WTC11 (cell line): Measurements from ENCODE around the gene DPH1. TPM values are rescaled to one million over a fixed set of nuclear protein-coding genes. Genes with fewer than 3 reads are reported as not detected.

Experiments used
- ATF2 ChIP-seq: sonication (generic); formaldehyde crosslinking; IDR thresholded peaks from 2 replicates; pipeline ENCODE4 v1.8.1; 2022; ENCODE audit warnings: low read depth, missing genetic modification reagents, borderline replicate concordance
- CREM ChIP-seq: sonication (generic); formaldehyde crosslinking; IDR thresholded peaks from 2 replicates; pipeline ENCODE4 v1.8.1; 2022; ENCODE audit warnings: mild to moderate bottlenecking, missing genetic modification reagents, moderate library complexity
- E2F5 ChIP-seq: sonication (generic); formaldehyde crosslinking; IDR thresholded peaks from 2 replicates; pipeline ENCODE4 v1.8.1; 2022; ENCODE audit warnings: mild to moderate bottlenecking, moderate library complexity, missing genetic modification reagents
- ESRRA ChIP-seq: sonication (generic); formaldehyde crosslinking; IDR thresholded peaks from 2 replicates; pipeline ENCODE4 v1.8.1; 2022; ENCODE audit warnings: mild to moderate bottlenecking, missing genetic modification reagents, borderline replicate concordance
- GABPB1 ChIP-seq: sonication (generic); formaldehyde crosslinking; IDR thresholded peaks from 2 replicates; pipeline ENCODE4 v1.8.1; 2023; ENCODE audit warnings: mild to moderate bottlenecking, missing genetic modification reagents
- HMGXB4 ChIP-seq: sonication (generic); formaldehyde crosslinking; IDR thresholded peaks from 2 replicates; pipeline ENCODE4 v1.8.1; 2023; ENCODE audit warnings: mild to moderate bottlenecking, moderate library complexity, missing genetic modification reagents
- MAX ChIP-seq: sonication (generic); formaldehyde crosslinking; IDR thresholded peaks from 2 replicates; pipeline ENCODE4 v1.8.0; 2022; ENCODE audit warnings: mild to moderate bottlenecking, missing genetic modification reagents
- PRDM15 ChIP-seq: sonication (generic); formaldehyde crosslinking; IDR thresholded peaks from 2 replicates; pipeline ENCODE4 v1.8.0; 2022; ENCODE audit warnings: missing genetic modification reagents
- TEAD4 ChIP-seq: sonication (generic); formaldehyde crosslinking; IDR thresholded peaks from 2 replicates; pipeline ENCODE4 v1.8.0; 2022; ENCODE audit warnings: mild to moderate bottlenecking, missing genetic modification reagents
- ZBTB21 ChIP-seq: sonication (generic); formaldehyde crosslinking; IDR thresholded peaks from 2 replicates; pipeline ENCODE4 v1.8.1; 2023; ENCODE audit warnings: mild to moderate bottlenecking, missing genetic modification reagents, borderline replicate concordance
- ZNF263 ChIP-seq: sonication (generic); formaldehyde crosslinking; IDR thresholded peaks from 2 replicates; pipeline ENCODE4 v1.8.1; 2022; ENCODE audit warnings: low read depth, mild to moderate bottlenecking, moderate library complexity, missing genetic modification reagents
- total RNA-seq: library from RNA; stranded (reverse); gene quantifications from 3 replicates; pipeline ENCODE4 v1.2.3, GENCODE V29; 2021
- TF ChIP-seq, protein P1 (sequence below): sonication (generic); formaldehyde crosslinking; IDR thresholded peaks from 2 replicates; pipeline ENCODE4 v1.8.0; 2022; ENCODE audit warnings: mild to moderate bottlenecking, missing genetic modification reagents
- TF ChIP-seq, protein P2 (sequence below): sonication (generic); formaldehyde crosslinking; IDR thresholded peaks from 2 replicates; pipeline ENCODE4 v1.8.1; 2023; ENCODE audit warnings: mild to moderate bottlenecking, missing genetic modification reagents, moderate library complexity
- TF ChIP-seq, protein P3 (sequence below): sonication (generic); formaldehyde crosslinking; conservative IDR thresholded peaks from 2 replicates; pipeline ENCODE4 v1.8.1; 2022; ENCODE audit warnings: mild to moderate bottlenecking, missing genetic modification reagents

DPH1 gene
- total RNA-seq, 1 experiment from 2014 or later: 43.2 TPM

GRCh38 chr17:2050300-2051060 is 20.5 kb downstream of the DPH1 start (continued):
- no peak for TF ChIP-seq ZNF263 (CRISPR knock-in tag)
- 0 out of 2 replicates have a peak, but pooled peaks have one; percentile 56 for TF ChIP-seq ESRRA (CRISPR knock-in tag)
- TF ChIP-seq E2F5: no peak
- peak; percentile 72; the same call in 1 of the 2 replicates for TF ChIP-seq MAX (CRISPR knock-in tag)
- TF ChIP-seq, protein P1, sequence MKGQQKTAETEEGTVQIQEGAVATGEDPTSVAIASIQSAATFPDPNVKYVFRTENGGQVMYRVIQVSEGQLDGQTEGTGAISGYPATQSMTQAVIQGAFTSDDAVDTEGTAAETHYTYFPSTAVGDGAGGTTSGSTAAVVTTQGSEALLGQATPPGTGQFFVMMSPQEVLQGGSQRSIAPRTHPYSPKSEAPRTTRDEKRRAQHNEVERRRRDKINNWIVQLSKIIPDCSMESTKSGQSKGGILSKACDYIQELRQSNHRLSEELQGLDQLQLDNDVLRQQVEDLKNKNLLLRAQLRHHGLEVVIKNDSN: no peak
- no peak for TF ChIP-seq TEAD4 (CRISPR knock-in tag)
- TF ChIP-seq CREM (CRISPR knock-in tag): 0 out of 2 replicates have a peak, but pooled peaks have one; percentile 59
- TF ChIP-seq HMGXB4: no peak
- TF ChIP-seq, protein P2, sequence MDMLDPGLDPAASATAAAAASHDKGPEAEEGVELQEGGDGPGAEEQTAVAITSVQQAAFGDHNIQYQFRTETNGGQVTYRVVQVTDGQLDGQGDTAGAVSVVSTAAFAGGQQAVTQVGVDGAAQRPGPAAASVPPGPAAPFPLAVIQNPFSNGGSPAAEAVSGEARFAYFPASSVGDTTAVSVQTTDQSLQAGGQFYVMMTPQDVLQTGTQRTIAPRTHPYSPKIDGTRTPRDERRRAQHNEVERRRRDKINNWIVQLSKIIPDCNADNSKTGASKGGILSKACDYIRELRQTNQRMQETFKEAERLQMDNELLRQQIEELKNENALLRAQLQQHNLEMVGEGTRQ: peak; percentile 6; the same call in 1 of the 2 replicates
- no peak for TF ChIP-seq GABPB1
- TF ChIP-seq ZBTB21 (CRISPR knock-in tag): peak; percentile 99
- TF ChIP-seq PRDM15 (CRISPR knock-in tag): no peak
- TF ChIP-seq, protein P3, sequence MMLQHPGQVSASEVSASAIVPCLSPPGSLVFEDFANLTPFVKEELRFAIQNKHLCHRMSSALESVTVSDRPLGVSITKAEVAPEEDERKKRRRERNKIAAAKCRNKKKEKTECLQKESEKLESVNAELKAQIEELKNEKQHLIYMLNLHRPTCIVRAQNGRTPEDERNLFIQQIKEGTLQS (CRISPR knock-in tag): no peak
- no peak for TF ChIP-seq ATF2
- TF ChIP-seq, all 79 proteins: peak for 7
